ENCODE measurements around the gene LRRC38.

DNA sequence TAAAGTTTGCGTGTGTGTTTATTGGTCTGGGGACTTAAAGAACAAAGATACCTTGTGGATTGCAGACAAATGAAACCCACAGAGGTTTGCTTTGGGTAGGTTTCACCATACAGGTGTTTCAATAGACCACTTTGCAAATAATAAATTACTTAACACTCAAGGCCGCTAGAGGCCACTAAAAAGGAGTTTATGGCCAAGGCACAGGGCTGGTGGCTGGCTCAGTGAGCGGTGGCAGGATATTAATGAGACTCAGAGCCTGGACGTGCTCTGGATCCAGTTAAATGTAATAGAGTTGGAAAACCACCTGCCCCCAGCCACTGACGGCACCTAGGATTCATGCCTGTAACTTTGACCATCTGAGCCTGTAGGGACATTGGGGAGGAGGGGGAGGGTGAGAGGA, 44.5 kb downstream of the LRRC38 start:
- TF ChIP-seq, protein P1, sequence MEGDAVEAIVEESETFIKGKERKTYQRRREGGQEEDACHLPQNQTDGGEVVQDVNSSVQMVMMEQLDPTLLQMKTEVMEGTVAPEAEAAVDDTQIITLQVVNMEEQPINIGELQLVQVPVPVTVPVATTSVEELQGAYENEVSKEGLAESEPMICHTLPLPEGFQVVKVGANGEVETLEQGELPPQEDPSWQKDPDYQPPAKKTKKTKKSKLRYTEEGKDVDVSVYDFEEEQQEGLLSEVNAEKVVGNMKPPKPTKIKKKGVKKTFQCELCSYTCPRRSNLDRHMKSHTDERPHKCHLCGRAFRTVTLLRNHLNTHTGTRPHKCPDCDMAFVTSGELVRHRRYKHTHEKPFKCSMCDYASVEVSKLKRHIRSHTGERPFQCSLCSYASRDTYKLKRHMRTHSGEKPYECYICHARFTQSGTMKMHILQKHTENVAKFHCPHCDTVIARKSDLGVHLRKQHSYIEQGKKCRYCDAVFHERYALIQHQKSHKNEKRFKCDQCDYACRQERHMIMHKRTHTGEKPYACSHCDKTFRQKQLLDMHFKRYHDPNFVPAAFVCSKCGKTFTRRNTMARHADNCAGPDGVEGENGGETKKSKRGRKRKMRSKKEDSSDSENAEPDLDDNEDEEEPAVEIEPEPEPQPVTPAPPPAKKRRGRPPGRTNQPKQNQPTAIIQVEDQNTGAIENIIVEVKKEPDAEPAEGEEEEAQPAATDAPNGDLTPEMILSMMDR (IDR thresholded peaks at IDR 0.05) = peak in 2 of 7 experiments; percentile 4 to 13
- no peak for TF ChIP-seq POLR2A (IDR thresholded peaks at IDR 0.05)
- no peak for TF ChIP-seq EP300 (IDR thresholded peaks at IDR 0.05)
